Activated T-cell treated with anti-CD3 and anti-CD28 coated beads, Interleukin-2, amount 50 U/mL, for 48 hours (primary cell): ENCODE data around the gene SLC2A8.

Experiments used
- DNase-seq, 2 experiments: peaks; one replicate each; pipeline ENCODE4 v3.0.0-alpha.2; 2020

SLC2A8 gene

DNA sequence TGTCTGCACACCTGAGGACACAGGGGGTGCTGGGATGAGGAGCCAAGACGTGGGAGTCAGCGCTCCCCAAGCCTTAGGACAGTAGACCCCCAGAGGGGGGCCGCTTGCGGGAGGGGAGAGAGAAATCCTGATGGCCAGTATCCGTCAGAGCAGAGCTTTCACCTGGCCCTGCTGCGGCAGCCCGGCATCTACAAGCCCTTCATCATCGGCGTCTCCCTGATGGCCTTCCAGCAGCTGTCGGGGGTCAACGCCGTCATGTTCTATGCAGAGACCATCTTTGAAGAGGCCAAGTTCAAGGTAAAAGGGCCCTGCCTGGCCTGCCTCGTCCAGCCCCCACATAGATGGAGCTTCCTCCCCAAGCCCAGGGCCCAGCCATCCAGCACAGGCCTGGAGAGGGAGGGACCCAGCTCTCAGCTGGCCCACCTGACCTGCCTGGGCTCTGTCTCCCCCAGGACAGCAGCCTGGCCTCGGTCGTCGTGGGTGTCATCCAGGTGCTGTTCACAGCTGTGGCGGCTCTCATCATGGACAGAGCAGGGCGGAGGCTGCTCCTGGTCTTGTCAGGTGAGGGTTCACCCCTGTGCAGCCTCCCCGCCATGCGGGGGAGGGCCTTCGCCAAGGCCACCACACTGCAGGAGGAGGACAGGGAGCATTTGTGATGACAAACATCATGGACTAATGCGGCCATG lies 6.7 kb downstream of the SLC2A8 start:
- no peak for DNase-seq

DNA sequence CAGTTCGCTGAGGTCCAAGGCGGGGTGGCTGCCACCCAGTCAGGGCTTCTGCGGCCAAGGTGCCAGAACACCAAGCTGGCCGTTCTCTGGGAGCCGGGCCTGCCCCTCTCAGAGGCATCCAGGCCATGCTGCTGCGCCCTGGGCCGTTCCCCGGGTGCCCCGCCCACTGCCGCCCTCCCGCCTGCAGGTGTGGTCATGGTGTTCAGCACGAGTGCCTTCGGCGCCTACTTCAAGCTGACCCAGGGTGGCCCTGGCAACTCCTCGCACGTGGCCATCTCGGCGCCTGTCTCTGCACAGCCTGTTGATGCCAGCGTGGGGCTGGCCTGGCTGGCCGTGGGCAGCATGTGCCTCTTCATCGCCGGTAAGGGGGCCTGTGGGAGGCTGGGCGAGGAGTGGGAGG lies 7.7 kb downstream of the SLC2A8 start:
- DNase-seq: no peak

DNA sequence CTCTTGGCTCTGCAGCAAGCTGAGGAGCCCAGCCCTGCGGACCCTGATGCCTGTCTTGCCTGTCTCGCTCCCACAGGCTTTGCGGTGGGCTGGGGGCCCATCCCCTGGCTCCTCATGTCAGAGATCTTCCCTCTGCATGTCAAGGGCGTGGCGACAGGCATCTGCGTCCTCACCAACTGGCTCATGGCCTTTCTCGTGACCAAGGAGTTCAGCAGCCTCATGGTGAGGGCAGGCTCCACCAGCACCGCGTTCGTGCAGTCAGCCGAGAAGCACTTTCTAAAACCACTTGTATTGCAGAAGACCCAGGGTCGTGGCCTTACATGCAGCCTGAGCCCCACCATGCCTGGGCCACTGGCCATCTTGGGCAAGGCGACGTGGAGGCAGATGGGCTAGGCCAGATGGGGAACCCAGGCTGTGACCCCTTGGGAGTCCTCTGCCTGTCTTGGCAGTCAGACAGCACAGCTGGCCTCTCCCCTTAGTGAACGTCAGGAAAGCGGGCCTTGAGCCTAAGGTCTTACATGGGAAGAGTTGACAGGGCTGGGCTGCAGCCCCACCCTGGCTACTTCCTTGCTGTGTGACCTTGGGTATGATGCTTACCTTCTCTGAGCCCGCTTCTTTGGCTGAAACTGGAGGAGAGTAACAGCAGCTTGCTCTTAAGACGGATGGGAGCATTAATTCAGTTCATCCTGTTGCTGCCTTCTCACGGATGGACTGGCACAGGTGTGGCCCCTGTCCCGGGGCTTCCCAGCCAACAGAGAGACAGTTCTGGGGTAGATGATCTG lies 8.6 kb downstream of the SLC2A8 start:
- no peak for DNase-seq

DNA sequence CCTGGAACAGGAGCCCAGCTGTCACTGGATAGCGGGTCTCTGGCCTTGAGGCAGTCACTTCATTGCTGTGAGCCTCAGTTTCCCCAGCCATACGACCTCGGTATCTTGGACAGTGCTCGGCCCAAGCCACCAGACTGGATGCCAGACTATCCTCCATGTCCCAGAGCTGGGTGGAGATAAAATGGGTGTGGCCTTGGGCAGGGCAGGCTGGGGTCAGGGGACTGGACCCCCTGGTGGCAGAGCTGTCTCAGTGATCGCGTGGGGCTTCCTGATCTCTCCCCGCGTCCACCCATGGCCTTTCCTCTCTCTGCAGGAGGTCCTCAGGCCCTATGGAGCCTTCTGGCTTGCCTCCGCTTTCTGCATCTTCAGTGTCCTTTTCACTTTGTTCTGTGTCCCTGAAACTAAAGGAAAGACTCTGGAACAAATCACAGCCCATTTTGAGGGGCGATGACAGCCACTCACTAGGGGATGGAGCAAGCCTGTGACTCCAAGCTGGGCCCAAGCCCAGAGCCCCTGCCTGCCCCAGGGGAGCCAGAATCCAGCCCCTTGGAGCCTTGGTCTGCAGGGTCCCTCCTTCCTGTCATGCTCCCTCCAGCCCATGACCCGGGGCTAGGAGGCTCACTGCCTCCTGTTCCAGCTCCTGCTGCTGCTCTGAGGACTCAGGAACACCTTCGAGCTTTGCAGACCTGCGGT lies 10.0 kb downstream of the SLC2A8 start:
- no peak for DNase-seq

DNA sequence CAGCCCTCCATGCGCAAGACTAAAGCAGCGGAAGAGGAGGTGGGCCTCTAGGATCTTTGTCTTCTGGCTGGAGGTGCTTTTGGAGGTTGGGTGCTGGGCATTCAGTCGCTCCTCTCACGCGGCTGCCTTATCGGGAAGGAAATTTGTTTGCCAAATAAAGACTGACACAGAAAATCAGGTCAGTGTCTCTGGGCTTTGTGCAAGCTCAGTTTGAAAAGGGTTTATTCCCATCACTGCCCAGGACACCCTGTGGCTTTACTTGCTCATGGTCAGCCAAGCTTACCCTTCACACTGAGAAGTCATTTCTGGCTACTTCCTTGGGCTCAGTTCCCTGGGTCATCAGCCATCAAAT lies 10.5 kb downstream of the SLC2A8 start:
- no peak for DNase-seq

DNA sequence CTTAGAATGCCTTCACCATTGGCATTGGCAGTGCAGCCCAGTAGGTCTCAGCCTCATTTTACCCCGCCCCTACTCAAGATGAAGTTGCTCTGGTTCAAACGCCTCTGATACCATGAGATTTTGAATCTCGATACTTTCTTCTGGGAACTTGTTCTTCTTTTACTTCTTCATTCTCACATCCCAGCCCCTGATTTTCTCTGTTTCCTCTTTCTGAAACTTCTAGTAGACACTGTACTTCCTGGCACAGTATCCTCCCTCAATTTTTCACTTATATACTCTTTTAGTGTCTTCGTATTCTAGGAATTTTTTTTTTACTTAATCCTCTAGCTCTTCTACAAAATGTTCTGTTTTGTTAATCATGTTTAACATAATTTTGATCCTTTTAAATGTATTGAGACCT lies 14.2 kb downstream of the SLC2A8 start:
- DNase-seq: no peak

DNA sequence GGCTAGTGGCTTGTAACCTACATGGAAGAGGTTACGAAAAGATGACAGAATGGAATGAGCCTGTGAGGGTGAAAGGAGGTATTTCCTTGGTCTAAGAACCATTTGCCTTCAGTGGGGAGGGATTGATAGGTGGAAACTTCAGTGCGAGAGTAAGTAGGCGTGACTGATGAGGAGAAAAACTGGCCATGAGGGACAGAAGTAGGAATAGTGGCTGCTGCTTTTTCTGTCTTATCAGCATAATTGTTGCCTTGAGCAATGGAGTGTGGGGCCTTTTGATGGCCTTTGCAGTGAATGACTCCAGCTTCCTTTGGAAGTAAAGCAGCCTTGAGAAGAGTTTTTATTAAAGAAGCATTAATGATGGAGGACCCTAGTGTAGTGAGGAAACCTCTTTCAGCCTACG lies 18.2 kb downstream of the SLC2A8 start:
- DNase-seq: no peak

DNA sequence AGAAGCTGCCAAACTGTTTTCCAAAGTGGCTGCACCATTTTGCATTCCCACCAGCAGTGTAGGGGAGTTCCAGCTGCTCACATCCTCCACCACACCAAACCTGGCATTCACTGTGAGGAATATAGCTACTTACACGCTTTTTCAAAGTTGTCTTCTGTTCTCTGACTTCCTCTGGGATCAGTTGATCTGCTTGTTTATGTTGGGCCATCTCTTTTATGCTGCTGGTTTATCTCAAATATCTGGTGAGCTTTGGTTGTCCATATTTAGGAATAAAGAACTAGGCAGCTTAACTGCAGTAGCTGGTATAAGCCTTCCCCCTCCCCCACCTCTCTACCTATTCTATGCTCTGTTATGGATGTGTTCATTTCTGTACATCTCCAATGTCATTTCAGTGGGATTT lies 18.7 kb downstream of the SLC2A8 start:
- DNase-seq: no peak

DNA sequence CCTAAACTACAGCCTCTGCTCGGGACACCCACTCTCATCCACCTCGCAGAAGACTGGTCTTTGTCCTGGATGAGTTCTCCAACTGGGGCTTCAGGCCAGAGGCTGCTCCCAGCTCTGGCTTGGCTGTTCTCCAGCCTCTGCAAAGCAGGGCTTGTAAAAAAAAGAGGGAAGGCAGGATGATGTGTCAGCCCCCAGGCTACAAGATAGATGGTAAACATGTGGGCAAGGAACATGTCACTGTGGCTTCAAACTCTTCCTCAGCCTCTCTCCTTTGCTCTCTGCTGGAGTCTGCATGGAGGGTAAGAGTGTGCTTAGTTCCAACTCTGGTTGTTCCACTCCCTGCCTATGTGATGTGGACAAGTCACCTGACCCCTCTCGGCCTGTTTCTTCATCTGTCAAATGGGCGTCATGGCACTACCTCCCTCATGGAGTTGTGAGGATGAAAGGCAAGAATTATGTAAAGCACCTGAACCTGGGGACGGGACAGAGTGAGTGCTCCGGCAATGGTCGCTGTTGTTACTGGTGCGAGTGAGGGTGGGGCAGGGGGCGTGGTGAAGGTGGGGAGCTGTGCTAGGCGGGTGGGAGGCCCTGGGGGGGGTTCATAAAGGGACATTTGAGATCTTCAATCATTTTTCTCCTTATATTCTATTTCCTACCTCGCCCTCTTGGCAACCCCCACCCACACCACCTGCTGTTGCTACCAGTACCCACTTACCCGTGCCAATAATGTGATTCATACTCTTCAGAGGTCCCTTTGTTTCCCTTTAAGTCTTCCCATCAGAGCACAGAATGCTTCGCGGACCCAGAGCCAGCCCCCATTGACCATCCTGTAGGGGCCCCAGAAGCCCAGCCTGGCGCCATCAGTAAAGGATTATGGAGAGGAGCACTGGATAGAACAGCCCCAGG lies 20.4 kb downstream of the SLC2A8 start:
- DNase-seq: no peak

DNA sequence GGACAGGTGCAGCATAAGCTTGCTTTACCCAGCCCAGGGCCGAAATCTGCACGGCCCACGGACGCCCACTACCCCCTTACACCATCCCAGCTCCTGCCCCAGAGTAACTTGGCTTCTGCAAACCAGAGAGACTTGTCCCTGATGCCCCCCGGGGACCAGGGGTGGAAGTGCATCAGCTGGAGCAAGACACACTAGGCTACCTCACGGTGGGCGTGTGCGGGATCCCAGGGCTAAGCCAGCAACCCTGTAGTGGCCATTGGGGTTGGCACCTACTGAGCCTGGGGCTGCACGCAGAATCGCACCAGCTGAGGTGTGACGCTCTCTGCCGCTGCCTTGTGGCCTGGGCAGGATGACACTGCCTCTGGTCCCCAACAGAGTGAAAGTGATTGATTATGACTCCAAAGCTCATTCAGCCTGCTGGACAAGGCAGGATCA lies 21.1 kb downstream of the SLC2A8 start:
- peak; percentile 55 to 56 for DNase-seq

DNA sequence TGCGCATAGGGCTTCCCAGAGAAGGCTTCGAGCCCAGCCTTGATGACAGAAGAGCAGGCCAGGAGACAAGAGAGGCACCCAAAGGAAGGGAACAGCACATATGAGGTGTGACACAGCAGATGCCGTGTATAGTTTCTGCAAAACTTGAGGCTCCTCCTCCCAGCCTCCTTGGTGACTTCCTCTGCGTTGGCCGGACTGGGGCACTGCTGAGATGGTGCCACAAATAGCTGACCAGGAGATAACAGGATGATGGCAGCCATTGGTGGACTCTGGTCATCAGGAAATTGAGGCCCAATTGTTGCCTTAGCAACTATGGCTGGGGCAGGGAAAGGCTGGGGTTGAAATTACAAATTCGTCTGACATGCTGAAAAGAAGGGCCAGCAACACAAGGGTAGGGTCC lies 22.4 kb downstream of the SLC2A8 start:
- DNase-seq: no peak

DNA sequence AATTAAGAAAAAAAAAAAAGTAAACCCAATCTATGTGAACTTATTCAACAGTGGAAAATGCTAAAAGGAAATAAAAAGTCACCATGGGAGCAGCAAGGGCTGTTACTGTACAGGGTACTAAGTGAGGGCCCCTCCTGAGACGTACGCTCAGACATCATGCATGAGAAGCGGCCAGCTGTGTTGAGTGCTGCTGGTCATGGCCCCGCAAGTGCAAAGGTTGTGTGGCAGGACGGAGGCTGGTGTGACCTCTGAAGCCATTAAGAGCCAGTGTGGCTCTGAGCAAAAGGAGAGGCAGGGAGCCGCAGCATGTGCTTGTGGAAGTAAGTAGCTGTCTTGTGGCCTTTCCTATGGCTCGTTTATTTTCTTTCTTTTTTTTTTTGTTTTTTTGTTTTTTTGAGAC lies 24.1 kb downstream of the SLC2A8 start:
- no peak for DNase-seq

DNA sequence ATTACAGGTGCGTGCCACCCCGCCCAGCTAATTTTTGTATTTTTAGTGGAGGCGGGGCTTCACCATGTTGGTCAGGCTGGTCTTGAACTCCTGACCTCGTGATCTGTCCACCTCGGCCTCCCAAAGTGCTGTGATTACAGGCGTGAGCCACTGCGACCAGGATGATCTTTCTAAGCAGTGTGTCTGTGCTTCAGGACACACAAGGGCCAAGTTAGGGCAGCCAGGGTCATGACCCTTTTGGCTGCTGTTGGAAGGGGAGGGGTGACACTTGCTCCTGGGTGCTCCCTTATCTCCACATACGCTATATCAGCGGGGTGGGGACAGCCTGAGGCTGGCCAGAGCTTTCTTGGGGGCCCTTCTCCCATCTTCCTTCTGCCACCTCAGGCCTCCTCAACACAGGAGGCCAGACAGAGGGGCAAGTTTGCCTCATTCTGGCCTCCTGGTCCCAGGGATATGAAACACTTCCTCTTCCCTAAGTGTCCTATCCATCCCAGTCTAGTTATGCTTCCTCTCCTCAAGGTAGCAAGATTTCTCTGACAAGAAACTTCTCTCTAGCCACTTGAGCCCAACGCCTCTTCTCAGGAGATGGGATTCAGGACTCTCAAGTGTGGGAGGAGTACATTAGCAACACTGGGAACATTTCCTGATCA lies 25.3 kb downstream of the SLC2A8 start:
- no peak for DNase-seq

DNA sequence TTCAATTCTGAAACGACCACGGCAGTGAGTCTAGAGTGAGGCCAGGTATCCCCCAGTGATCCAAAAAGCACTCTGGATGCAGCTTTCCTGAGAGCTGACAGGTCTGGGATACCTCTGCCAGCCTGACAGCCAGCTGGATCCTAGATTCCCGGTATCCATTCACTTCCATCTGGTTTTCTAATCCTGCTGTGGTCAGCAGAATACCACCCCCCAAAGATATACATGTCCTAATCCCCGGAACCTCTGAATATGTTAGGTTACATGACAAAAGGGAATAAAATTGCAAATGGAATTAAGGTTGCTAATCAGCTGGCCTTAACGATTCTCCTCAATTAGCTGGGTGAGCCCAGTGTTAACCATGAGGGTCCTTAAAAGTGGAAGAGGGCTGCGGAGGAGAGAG lies 25.8 kb downstream of the SLC2A8 start:
- no peak for DNase-seq

DNA sequence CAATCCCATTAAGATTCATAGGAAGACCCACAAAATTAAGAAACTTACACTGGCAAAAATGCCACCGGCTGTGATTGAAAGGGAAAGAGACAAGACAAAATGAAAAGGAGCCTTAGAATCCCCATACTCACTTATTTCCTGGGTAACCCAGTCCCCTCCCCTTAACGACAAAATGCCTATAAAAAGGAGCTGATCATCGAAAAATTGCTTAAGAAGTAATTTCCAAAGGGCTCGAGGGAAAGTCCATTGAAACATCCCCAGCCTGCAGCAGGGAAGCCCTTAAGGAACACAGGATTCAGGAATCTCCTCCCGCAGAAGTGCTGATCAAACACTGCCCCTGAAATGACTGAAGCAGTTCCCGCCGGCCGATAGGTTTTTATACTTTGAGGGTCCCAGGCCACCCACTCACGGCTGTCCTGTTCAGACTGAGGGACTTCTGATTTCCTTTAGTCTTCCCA lies 26.5 kb downstream of the SLC2A8 start:
- DNase-seq: no peak

DNA sequence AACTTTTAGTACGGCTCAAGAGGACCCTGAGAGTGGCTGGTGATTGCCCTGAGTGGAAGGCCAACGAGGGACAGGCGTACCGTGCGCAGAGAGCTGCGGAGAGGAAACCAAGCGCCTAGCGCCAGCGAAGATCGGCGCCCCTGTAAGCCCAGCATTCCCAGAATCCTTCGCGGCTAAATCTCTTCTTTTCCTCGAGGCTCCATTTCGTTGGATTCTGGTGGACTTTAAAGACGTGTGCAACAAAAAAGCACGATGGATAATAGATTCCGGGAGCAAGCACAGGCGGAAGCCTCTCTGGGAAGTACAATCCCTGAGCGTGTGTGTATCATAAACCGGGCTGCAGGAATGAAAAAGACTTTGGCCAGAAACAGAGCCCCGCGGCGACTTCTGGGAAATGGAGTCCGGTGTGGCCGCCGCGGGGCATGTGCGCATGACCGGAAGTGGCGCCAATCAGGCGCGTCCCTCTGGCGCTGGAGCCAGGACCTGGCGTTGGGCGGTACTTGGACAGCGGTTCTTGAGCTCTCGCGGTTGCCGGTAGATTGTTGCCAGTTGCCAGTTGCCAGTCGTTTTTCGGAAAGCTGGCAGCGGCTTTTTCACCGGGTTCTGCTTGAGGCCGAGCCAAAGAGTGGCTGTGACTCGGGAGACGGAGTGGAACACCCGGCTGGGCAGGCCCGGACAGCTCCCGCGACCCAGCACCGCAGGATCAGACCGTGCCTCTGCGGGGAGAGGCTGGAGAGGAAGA lies 27.1 kb downstream of the SLC2A8 start, which contains the start of gene ZNF79:
Gene ZNF79, plus strand, starts transcription at position 449 of the 742 bp plus-strand sequence. CDS start 406 bp downstream, outside the sequence.
- DNase-seq: peak; percentile 95 to 96

DNA sequence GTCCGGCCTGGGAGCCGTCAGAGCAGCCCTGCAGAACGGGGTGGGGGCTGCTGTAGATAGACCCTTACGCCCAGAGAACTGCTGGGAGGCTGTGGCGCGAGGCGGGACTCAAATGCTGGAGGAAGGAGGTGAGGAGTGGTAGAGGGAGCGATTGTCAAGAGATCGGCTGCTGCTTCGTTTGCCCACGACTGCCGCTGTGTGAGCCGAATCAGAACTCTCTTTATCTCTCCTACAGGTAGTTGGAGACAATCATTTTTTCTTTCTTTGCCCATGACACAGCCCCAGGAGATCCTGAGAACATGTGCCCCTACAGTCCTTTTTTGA lies 27.7 kb downstream of the SLC2A8 start:
- no peak for DNase-seq

DNA sequence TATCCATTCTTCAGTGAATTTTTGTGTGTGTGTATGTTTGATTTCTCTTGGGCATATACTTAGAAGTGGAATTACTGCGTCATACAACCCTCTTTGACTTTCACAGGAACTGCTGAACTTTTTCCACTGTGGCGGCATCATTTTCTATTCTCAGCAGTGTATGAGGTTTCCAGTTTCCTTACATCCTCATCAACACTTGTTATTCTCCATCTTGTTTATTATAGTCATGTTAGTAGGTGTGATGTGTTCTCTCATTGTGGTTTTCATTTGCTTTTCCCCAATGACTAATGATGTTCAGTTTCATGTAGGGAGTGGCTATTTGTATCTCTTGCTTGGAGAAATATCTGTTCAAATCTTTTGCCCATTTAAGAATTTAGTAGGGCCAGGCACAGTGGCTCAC lies 29.8 kb downstream of the SLC2A8 start:
- DNase-seq: peak; percentile 35 to 50

DNA sequence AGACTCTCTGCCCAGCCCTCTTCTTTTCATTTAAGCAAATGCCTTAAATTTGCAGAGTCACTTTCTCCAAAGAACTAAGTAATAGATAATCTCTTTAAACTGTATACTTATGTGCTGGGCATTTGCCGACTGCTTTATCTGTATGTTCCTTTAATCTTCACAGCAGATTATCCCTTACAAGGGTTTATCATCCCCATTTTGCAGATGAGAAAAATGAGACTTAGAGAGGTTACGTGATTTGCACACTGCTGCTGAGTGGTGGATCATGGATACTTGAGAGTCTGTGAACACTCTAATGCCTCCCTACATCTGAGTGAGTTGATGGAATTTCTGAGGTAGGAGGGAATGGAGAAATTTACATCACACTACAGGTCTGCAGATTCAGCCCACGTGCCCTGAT lies 31.4 kb downstream of the SLC2A8 start:
- no peak for DNase-seq

DNA sequence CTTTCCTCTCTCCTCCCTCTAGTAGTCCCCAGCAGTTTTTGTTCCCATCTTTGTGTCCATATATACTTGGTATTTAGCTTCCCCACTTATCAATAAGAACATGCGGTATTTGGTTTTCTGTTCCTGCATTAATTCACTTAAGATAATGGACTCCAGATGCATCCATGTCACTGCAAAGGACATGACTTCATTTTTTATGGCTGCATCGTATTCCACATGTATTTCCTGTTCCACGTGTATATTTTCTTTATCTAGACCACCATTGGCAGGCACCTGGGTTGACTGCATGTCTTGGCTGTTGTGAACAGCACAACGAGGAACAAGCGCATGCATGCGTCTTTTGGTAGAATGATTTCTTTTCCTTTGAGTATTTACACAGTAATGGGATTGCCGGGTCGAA lies 33.4 kb downstream of the SLC2A8 start:
- no peak for DNase-seq

DNA sequence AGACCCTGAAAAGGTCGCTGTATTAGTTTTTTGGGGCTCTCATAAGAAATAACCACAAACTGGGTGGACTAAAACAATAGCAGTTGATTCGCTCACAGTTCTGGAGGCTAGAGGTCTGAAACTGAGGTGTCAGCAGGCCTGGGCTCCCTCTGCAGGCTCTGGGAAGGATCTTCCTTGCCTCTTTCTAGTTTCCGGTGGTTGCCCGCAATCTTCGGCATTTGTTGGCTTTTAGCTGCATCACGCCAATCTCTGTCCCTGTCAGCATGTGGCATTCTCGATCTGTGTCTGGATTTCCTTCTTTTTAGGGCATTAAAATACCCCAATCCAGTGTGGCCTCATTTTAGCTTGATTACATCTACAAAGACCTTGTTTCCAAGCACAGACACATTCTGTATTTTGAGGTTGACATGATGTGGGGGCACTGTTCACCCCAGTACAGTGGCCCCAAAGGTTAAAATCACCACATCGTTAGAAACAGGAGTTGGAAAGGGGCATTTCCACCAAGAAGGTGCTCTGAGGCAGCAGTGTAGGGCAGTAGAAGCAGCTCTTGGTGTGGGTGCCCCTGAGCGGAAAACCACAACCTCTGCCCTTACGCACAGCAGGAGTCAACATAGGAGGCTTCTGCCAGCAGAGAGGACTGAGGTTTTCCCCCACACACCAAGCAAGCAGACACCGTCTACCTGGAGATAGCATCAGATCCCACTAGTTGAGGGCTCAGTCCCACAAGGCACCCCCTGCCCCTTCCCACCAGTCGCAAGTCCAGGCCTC lies 40.7 kb downstream of the SLC2A8 start:
- no peak for DNase-seq
